Keratinocyte (primary cell): Measurements from ENCODE around the gene ELAVL2. TPM values are rescaled to one million over a fixed set of nuclear protein-coding genes. Genes with fewer than 3 reads are reported as not detected.

Source experiments
- DNase-seq: peaks from one replicate; pipeline ENCODE4 v3.0.0-alpha.2; 2011; ENCODE audit warnings: low read depth, missing footprints, low spot score
- FAIRE-seq: peaks from 2 replicates; lab custom pipeline; 2011; peaks lifted over from hg19 to GRCh38; lab: Jason Lieb, UNC
- H2AFZ ChIP-seq: 2 replicates; pipeline ENCODE4 v1.6.0; 2012; ENCODE audit warnings: low read length, control low read depth, inconsistent platforms; ENCODE audit not compliant: control insufficient read depth
- H3K27ac ChIP-seq: 2 replicates; pipeline ENCODE4 v1.5.1; 2011; ENCODE audit warnings: low read length; ENCODE audit not compliant: control insufficient read depth, insufficient read depth
- H3K27me3 ChIP-seq: 3 replicates; pipeline ENCODE4 v1.6.0; 2011; ENCODE audit warnings: low read length; ENCODE audit not compliant: control insufficient read depth, insufficient read depth; ENCODE audit errors: extremely low read depth
- H3K36me3 ChIP-seq, 2 experiments: 2 replicates in 1 of 2; 3 replicates in 1 of 2; pipeline ENCODE4 v1.5.1; 2011; ENCODE audit warnings: low read length in 2 of 2, mild to moderate bottlenecking in 1 of 2; ENCODE audit not compliant: control insufficient read depth in 2 of 2, insufficient read depth in 2 of 2; ENCODE audit errors: extremely low read depth in 1 of 2
- H3K4me1 ChIP-seq: 3 replicates; pipeline ENCODE4 v1.5.1; 2011; ENCODE audit warnings: low read length; ENCODE audit not compliant: control insufficient read depth, insufficient read depth; ENCODE audit errors: extremely low read depth
- H3K4me2 ChIP-seq: 3 replicates; pipeline ENCODE4 v1.6.0; 2011; ENCODE audit warnings: low read depth, low read length; ENCODE audit not compliant: control insufficient read depth, insufficient read depth; ENCODE audit errors: extremely low read depth
- H3K4me3 ChIP-seq, 3 experiments: fragments of 200-600 bp in 1 of 3; sonication (generic) in 1 of 3; 2 replicates in 2 of 3; 3 replicates in 1 of 3; pipeline ENCODE4 v1.5.1; 2011 to 2016; ENCODE audit warnings: low read length in 3 of 3, mild to moderate bottlenecking in 3 of 3, control low read depth in 2 of 3, inconsistent platforms in 1 of 3, low read depth in 1 of 3, mixed read lengths in 1 of 3, mixed run types in 1 of 3, moderate library complexity in 1 of 3; ENCODE audit not compliant: control insufficient read depth in 2 of 3, insufficient read depth in 2 of 3; ENCODE audit errors: extremely low read depth in 1 of 3
- H3K79me2 ChIP-seq: 2 replicates; pipeline ENCODE4 v1.6.0; 2012; ENCODE audit warnings: low read length; ENCODE audit not compliant: control insufficient read depth, insufficient read depth
- H3K9ac ChIP-seq: 3 replicates; pipeline ENCODE4 v1.6.0; 2011; ENCODE audit warnings: low read length; ENCODE audit not compliant: control insufficient read depth, insufficient read depth; ENCODE audit errors: extremely low read depth
- H3K9me1 ChIP-seq: 3 replicates; pipeline ENCODE4 v1.6.0; 2011; ENCODE audit warnings: low read length; ENCODE audit not compliant: control insufficient read depth, insufficient read depth; ENCODE audit errors: extremely low read depth
- H3K9me3 ChIP-seq: 2 replicates; pipeline ENCODE4 v1.5.1; 2012; ENCODE audit warnings: low read depth, low read length; ENCODE audit not compliant: control insufficient read depth
- H4K20me1 ChIP-seq: 3 replicates; pipeline ENCODE4 v1.6.0; 2011; ENCODE audit warnings: low read length; ENCODE audit not compliant: control insufficient read depth, insufficient read depth; ENCODE audit errors: extremely low read depth
- EZH2 ChIP-seq: IDR thresholded peaks from one replicate; pipeline ENCODE4 v1.6.1; 2012; ENCODE audit warnings: inconsistent platforms, mild to moderate bottlenecking, low read length, moderate library complexity
- dilution Hi-C: fragments of 300-500 bp; cut with MboI; formaldehyde crosslinking; loops from one replicate; pipeline ENCODE4 v1.7.0; 2020; ENCODE audit warnings: low sequenced_read_pairs; ENCODE audit not compliant: extremely low pct_ligation_motif_present
- polyA plus RNA-seq, 5 experiments: library from polyadenylated mRNA; depleted of rRNA in 3 of 5; stranded (reverse) in 3 of 5; stranded (forward) in 1 of 5; unstranded in 1 of 5; fragments of >200 nt; gene quantifications; 1 replicate in 1 of 5; 2 replicates in 3 of 5; 3 replicates in 1 of 5; pipeline versions ENCODE4 v1.2.1 to v1.2.3, GENCODE V29; 2011 to 2012; ENCODE audit warnings: missing spikeins in 2 of 5, low read depth in 1 of 5, low replicate concordance in 1 of 5
- TF ChIP-seq, protein P1 (sequence below), 3 experiments: IDR thresholded peaks in 1 of 3; conservative IDR thresholded peaks in 1 of 3; optimal IDR thresholded peaks in 1 of 3; 2 replicates in 2 of 3; 3 replicates in 1 of 3; pipeline versions ENCODE3 to v1.5.1; 2011; ENCODE audit warnings: low read length in 3 of 3, mild to moderate bottlenecking in 3 of 3, moderate library complexity in 2 of 3, control low read depth in 1 of 3, inconsistent platforms in 1 of 3; ENCODE audit not compliant: insufficient read depth in 2 of 3; ENCODE audit errors: extremely low read depth in 1 of 3

The ELAVL2 gene
- polyA plus RNA-seq, 1 donor (not counting 4 experiments of a cell fraction or from before 2014, with no cell fraction given), result 4.3 TPM

DNA sequence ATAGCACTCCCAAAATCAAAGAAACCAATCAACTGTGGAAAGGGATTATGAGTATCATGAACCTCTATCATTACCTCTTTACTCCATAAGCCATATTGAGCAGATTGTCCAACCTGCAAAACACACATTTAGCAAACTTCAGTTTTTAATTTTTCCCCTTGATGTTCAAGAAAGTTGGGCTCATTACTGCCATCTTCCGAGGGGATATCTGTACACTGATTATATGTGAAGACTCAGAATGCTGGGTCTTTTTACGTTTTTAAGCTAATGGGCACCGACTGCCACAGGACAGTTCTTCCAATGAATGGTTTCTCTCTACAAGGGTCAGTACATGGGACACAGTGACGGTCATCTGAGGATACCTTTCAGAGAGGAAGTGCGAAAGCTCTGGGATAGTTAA, 132.7 kb downstream of the ELAVL2 start:
- Histone ChIP-seq H3K4me2 (no peak overlapping the region), H3K27ac (no peak overlapping the region), H3K36me3 (peaks cover 0 to 4% of the 10 kb centered on the region in 2 experiments), H3K4me1 (peaks cover 11% of the 10 kb centered on the region), H3K9ac (no peak overlapping the region), H4K20me1 (no peaks in the 10 kb centered on the region), H3K9me3 (no peaks in the 10 kb centered on the region), H3K79me2 (no peaks in the 10 kb centered on the region), H3K4me3 (no peak overlapping the region), H2AFZ (no peak overlapping the region), H3K9me1 (no peaks in the 10 kb centered on the region), H3K27me3 (no peaks in the 10 kb centered on the region)
- dilution Hi-C loops, result no loop called here
- DNase-seq (no peak), FAIRE-seq (no peak)
- TF ChIP-seq EZH2, result no peak
- TF ChIP-seq, protein P1, sequence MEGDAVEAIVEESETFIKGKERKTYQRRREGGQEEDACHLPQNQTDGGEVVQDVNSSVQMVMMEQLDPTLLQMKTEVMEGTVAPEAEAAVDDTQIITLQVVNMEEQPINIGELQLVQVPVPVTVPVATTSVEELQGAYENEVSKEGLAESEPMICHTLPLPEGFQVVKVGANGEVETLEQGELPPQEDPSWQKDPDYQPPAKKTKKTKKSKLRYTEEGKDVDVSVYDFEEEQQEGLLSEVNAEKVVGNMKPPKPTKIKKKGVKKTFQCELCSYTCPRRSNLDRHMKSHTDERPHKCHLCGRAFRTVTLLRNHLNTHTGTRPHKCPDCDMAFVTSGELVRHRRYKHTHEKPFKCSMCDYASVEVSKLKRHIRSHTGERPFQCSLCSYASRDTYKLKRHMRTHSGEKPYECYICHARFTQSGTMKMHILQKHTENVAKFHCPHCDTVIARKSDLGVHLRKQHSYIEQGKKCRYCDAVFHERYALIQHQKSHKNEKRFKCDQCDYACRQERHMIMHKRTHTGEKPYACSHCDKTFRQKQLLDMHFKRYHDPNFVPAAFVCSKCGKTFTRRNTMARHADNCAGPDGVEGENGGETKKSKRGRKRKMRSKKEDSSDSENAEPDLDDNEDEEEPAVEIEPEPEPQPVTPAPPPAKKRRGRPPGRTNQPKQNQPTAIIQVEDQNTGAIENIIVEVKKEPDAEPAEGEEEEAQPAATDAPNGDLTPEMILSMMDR (optimal IDR thresholded peaks at IDR 0.05 in 1 of 3, IDR thresholded peaks at IDR 0.05 in 1 of 3, conservative IDR thresholded peaks at IDR 0.05 in 1 of 3; ENCODE audit: extremely low read depth in 1 of 3, insufficient read depth in 2 of 3, low read length in 3 of 3), result no peak

DNA sequence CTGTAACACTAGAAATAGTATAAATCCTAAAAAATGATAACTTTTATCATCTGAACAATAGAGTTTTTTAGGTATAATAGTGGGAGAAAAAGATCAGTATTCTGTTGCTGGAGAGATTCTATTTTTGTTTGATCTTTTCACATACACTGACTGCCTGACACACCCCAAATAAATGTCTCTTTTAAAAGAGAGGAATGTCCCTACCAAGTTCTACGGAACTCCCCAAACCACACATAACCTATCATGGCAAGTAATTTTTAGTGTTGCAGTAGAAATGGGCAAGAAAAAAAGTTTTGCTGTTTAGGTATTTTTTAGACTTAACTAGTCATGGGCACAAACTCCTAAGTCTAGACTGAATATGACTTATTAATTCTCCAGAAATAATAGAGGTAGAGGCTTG, 139.1 kb downstream of the ELAVL2 start:
- no peak overlapping the region for H3K9ac ChIP-seq
- dilution Hi-C loops, result no loop called here
- no peaks in the 10 kb centered on the region for H4K20me1 ChIP-seq
- no peaks in the 10 kb centered on the region for H3K9me1 ChIP-seq
- H2AFZ ChIP-seq, result no peak overlapping the region
- no peak overlapping the region for H3K4me3 ChIP-seq
- peak overlapping the region; percentile 40 for H3K27ac ChIP-seq
- TF ChIP-seq EZH2, result no peak
- TF ChIP-seq, protein P1 (optimal IDR thresholded peaks at IDR 0.05 in 1 of 3, IDR thresholded peaks at IDR 0.05 in 1 of 3, conservative IDR thresholded peaks at IDR 0.05 in 1 of 3; ENCODE audit: extremely low read depth in 1 of 3, insufficient read depth in 2 of 3, low read length in 3 of 3), result no peak
- H3K79me2 ChIP-seq, result no peaks in the 10 kb centered on the region
- H3K4me2 ChIP-seq, result peak overlapping the region; percentile 49
- H3K4me1 ChIP-seq, result peaks cover 37% of the 10 kb centered on the region
- FAIRE-seq (no peak), DNase-seq (no peak)
- no peaks in the 10 kb centered on the region for H3K27me3 ChIP-seq
- H3K36me3 ChIP-seq, result no peaks in the 10 kb centered on the region
- H3K9me3 ChIP-seq, result no peaks in the 10 kb centered on the region
